Omental fat pad (tissue), 4 donors: ENCODE measurements around the gene PUSL1. TPM values are rescaled to one million over a fixed set of nuclear protein-coding genes. Genes with fewer than 3 reads are reported as not detected.
A peak's percentile ranks its signal among the peaks of the same experiment; 100 is the strongest.

ENCODE experiments used
- ATAC-seq: fragments of 150-250 bp; one replicate; pipeline ENCODE4 v1.9.1; 2016; ENCODE audit warnings: mild to moderate bottlenecking, moderate library complexity; ENCODE audit not compliant: low FRiP score
- DNase-seq: peaks from one replicate; pipeline ENCODE4 v3.0.0-alpha.2; 2019; ENCODE audit warnings: low spot score
- CTCF ChIP-seq, 3 donors: fragments of 450-650 bp; IDR thresholded peaks; one replicate each; pipeline ENCODE4 v1.5.1; 2016 to 2017; ENCODE audit warnings: antibody characterized with exemption in 3 of 3, mild to moderate bottlenecking in 3 of 3, moderate library complexity in 2 of 3
- total RNA-seq, 4 donors: library from RNA; depleted of rRNA; stranded (reverse); fragments of >200 nt; gene quantifications; one replicate each; pipeline ENCODE4 v1.1.0, GENCODE V29; 2016

PUSL1 gene
- total RNA-seq, 4 donors from 2014 or later = 15.7 to 26.0 (median 17.5) TPM

- DNase-seq (no peak), ATAC-seq (no peak)
- TF ChIP-seq CTCF (IDR thresholded peaks at IDR 0.05) = no peak
Observed at GRCh38 chr1:1317420-1317819, 9.0 kb downstream of the PUSL1 start.

DNA sequence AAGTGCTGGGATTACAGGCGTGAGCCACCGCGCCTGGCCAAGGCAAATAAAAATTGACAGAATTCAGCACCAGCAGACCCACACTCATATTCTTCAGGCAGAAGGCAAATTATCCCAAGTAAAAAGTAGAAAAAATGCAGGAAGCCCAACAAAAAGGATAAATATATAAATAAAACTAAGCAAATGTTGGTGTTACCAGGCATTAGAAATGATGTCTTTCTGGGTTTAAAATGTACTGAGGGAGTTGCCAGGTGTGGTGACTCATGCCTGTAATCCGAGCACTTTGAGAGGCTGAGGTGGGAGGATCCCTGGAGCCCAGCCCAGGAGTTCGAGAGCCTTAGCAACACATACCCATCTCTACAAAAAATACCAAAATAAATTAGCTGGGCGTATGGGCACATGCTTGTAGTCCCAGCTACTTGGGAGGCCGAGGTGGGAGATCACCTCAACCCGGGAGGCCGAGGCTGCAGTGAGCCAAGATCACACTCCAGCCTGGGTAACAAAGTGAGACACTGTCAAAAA is 9.8 kb downstream of the PUSL1 start:
- DNase-seq (peak; percentile 44), ATAC-seq (peak; percentile 76)
- TF ChIP-seq CTCF (IDR thresholded peaks at IDR 0.05) = no peak

GRCh38 chr1:1318777-1319645 is 10.6 kb downstream of the PUSL1 start:
- no peak for DNase-seq
- TF ChIP-seq CTCF (IDR thresholded peaks at IDR 0.05) = no peak
- no peak for ATAC-seq

GRCh38 chr1:1319646-1319941 is 11.2 kb downstream of the PUSL1 start:
- DNase-seq (no peak), ATAC-seq (no peak)
- no peak for TF ChIP-seq CTCF (IDR thresholded peaks at IDR 0.05)

GRCh38 chr1:1320666-1321448 is 12.5 kb downstream of the PUSL1 start:
- ATAC-seq = no peak
- no peak for DNase-seq
- TF ChIP-seq CTCF (IDR thresholded peaks at IDR 0.05) = no peak

DNA sequence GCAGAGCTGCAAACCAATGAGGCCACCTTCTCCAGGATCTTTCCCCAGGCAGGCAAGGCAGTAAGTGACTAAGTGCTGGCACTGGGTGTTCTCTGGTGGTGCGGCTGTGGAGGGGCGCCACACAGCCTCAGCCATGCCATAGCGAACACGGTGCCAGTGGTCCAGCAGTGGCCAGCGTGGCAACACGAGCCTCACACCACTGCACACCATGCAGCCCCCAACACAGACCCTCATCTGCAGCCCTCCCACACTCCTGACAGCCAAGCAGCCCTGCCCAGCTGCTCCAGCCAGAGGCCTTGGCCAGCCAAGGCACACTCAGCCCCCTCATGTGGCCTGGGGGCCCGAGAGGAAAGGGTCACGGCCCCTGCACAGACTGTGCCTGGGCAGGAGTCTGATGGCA is 13.1 kb downstream of the PUSL1 start:
- TF ChIP-seq CTCF (IDR thresholded peaks at IDR 0.05) = no peak
- no peak for DNase-seq
- no peak for ATAC-seq
